ENCODE measurements around the gene UACA.

GRCh38 chr15:70796516-70797310, 33.4 kb upstream of the UACA start:
- no peak for TF ChIP-seq ATF3 (CRISPR knock-in tag; conservative IDR thresholded peaks at IDR 0.05)
- no peak for TF ChIP-seq CTCF (IDR thresholded peaks at IDR 0.05)
